HG03575 (cell line): Measurements from ENCODE around the gene VAPB.

ENCODE experiments used
- ATAC-seq: cut with Tn5 transposase; IDR thresholded peaks from one replicate; pipeline ENCODE4 v1.9.1; 2021; ENCODE audit not compliant: unreplicated experiment, insufficient number of reproducible peaks, low FRiP score; ENCODE audit errors: extremely low read depth

The VAPB gene

DNA sequence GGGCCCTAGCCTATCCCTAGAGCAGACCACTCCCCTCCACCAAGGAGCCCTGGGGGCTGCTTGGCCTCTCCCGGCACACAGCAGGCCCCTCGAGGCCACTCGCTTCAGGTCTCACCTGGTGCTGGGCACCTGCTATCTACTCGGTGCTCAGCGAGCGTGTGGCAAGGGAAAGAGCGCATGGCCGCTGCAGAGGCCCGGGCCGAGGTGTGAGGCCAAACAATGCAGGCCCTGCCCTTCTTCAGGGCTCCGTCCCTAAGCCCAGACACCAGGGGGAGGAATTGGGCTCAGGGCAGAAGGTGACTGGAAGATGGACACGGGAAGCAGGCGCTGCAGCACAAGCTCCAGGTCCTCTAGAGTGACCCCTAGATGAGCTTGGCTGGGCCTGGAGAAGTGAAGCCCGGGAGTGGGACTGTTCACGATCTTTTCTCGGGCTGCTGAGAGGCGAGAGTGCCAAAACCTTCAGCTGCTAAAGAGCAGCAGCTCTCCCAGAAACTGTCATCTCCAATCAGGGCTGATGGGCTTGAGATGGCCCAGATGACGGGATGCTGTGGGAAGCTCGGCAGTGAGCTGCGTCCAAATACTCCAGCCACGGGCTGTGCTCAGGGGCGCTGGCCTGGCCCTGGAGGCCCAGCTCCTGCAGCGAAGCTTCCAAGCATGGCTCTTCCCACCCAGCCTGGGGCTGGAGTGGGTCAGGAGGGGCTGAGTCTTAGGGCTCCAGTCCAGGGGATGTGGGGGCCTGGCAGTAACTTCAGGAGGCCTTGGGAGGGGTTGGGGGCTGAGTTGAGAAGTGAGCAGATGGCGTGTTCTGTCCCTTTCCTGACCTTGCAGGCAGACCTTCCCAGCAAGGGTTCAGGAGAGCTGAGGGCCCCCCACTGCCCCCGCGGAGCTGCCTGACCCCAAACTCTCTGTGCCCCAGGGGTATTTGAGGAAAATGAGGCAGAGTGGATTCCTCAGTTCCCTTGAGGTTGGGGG is 82.5 kb downstream of the VAPB start:
- ATAC-seq: no peak

DNA sequence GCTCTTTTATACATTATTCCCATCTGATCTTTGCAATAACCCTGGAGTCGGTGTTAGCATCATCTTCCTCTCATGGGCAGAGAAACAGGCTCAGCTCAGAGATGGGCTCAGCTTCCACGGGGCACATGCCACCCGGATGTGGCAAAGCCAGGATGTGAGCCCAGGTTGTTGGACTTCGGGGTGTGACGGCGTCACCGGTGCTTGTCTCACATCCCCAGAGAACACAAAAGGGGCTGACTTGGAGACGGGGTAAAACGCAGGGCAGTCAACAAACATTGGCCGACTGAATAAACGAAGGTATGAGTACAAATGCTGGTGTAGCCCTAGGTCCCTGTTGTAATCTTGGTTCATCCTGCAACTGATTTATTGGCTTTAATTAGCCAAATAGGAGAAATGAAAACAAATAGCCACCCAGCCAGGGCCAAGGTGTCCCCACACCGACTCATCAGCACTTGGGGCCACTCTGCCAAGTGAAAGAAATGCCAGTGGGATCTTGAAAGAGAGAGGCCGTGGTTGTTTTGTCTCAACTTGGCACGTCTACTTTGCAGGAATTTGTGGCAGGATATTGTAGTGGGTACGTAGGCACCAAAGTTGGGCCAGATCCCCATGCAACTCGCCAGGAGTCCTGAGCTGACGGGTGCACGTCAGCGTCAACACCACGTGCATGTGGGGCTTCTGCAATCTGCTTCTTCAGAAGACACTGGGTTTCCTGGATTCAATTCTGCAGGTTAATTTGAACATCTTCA is 83.4 kb downstream of the VAPB start:
- ATAC-seq: no peak

DNA sequence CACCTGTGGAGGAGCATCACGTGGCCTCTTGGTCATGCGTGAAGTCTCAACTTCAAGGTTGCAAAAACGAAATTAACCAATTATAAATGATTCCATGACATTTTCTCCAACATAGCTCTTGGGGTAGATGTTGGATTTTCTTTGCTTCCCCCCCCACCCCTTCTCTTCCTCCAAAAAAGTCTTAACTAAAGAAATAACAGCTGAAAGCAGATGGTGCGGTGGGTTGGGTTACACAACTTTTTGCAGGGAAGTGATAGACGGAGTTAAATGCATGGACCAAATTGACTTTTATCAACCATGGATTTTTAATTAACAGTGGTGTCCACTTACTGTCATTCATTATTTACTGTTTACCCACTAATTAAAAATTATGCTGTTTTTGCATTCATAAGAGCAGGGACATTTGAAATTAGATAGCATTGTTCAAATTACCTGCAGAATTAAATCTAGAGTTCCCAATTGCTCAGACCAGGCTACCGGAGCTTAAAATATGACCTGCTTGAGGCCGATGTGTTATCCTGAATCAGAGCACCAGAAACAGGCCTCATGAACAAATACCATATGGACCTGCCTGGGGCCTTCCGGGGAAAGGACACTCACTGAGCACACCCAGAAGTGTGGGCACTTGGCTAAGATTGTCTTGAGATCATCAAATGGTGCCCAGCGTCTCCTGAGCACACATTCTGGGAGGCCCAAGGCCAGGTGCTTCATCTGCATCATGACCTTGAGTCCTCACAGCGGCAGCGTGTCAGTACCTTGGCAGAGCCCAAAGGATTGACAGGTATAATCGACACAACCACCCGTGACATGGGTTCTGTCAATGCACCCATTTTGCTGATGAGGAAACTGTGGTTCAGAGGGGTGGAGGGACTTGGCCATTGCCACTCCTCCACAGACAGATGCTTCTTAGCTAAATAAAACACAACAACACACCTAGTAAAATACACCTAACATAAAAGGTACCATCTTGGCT is 84.7 kb downstream of the VAPB start:
- no peak for ATAC-seq

DNA sequence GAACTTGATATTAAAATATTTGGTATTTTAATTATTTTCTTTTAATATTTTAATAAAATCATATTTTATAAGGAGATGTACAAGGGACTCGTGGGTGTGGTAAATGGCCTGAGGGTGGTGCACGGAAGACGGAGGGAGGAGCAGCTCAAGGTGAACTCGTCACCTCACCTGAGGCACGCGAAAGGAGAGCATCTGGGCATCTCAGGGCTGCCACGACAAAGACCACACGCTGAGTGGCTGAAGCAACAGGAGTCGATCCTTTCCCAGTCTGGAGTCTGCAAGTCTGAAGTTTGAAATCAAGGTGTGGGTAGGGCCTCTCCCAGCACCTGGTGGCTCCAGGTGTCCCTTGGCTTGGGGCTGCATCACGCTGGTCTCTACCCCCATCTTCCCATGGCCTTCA is 86.4 kb downstream of the VAPB start:
- ATAC-seq: no peak

DNA sequence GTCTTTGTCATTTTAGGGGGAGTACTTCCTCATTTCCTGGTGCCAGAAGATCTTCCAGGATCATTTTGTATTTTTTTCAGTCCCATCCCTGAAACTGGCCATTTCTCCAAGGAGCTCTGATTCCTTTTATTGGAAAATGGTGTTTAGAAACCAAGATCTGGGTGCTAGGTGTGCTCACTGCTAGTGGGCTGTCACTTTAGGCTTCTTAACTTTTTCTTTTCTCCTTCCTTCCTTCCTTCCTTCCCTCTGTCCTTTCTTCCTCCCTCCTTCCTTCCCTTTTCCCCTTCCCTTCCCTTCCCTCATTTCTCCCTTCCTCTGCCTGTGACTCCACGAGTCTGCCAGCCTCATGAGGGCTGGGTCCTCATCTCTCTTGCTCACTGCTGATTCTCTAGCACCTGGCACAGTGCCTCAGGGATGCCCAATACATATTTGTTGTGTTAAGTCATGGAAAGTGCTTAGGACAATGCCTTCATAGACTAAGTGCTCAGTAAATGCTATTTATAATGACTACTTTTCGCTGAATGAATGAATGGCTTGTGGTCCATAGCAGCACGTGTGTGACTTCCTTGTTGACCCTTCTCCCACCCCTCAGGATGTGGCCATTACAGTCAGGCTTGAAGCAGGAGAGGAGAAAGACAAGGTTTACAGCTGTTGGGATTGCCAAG is 89.2 kb downstream of the VAPB start:
- no peak for ATAC-seq

DNA sequence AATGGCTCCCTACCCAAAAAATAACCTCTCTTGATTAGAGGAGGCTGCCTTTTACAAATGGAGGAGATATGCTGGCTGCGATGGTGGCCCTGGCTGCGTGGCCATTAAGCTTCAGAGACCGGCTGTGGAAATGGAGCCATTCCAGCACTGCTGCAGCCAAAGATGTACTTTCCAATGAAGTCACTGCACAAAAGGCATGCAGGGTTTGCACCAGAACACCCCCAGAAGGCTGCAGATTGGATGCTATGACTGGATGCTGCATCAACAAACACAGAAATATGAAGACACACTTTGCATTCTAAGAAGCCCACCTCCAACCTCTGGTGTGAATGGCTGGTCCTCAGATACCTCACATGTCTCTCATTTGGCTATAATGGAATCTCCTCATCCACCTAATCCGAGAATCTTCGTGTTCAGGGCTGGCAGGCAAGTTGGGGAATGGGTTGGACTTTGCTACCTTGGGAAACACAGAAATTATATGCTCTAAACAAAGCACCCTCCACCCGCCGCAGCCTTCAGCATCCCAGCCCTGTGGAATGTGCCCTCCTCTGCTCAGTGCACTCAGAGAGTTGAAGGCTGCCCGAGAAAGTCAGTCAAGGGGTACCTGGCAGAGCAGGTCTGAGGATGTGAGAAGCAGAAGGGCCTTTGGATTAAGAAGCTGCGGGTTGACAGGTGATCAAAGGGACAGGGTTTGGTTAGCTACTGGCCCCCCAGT is 90.9 kb downstream of the VAPB start:
- ATAC-seq: no peak

DNA sequence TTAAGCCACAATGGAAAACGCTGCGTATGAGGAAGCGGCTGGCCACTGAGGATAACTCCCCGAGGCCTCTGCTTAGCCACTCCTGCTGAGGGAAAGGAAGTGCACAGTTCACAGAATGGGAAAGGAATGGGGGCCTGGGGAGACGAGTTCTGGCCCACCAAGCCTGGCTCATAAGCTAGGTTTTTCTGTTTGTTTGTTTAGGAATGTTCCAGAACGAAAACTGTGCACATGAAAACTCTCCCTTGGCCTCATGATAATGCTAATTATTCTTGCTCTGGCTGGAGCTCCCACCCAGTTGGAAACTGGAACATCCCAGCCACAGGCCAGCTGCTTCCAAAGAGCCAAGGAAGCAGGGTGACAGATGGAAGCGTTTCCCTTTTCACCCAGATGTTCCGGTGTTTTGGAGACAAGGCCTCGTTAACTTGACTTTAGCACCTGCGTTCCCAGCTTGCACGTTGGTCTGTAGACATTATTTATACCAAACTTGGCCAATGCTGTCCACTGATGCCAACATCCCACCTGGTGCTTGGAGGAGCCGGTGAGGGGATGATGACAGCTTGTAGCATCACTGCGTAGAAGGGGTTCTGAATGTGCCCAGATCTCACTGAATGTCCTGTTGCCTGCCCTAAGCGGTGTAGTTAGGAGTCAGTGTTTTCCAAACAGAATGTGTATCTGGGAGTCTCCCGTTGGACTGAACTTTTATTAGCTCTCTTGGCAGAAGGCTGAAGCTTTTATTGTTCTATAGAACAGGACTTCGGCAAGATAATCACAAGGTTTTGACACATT is 91.7 kb downstream of the VAPB start:
- no peak for ATAC-seq

DNA sequence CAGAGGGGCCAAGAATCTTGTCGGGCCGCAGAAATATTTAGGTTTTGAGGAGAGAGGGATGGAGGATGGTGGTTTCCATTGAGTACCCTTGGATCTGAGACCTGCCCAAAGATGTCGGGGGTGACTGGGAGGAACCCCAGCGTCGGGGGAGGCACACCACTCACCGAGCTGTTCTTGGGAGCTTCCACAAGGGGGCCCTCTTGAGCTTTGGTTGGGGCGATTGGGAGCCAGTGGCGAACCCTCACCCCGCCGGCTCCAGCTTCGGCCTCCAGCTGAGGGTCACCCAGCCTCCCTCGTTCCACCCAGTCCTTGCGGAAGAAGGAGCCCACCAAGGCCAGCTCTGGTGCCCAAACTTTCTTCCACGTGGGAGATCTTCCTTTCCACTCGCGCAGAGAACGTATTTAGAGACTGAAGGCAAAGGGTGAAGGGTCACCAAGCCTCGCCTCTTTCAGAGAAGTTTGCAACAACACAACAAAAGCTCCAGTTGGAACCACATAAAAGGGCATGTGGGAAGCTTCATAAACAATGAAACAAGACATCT is 92.5 kb downstream of the VAPB start:
- ATAC-seq: no peak

DNA sequence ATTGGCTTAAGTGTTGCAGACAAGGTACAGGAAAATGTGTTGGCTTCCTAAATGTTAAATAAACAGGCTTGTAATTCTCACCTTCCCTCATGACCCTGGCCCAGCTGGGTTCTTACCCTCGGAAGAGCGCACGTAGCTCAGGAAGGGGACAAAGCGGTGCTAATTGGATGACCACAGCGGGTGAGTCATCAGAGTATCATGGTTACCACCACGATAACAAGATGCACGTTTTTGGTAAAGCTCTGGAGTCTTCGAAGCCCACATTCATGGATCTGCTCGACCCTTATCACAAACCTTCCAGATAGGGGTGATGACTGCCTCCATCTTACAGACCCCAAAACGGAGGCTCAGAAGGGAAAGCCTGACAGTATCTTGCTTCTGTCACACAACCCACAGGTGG is 93.4 kb downstream of the VAPB start:
- ATAC-seq: no peak

DNA sequence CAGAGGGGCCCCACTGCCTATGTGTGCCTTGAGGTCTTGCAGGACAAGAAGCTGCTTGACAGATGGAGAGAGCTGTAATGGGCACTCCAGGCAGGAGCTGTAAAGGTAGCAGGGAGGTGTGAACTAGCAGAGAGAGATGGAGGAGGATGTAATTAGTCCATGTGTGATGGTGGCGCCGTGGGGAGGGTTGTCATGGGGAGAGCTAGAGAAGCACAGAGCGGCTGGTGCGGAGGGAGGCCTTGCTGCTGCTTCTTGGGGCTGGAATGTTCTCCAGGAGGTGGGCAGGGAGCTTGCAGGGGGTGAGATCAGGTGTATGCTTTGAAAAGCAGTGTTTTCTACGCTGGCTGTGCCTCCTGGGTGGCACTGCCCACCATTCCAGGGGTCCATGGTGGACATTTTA is 94.0 kb downstream of the VAPB start:
- ATAC-seq: no peak

DNA sequence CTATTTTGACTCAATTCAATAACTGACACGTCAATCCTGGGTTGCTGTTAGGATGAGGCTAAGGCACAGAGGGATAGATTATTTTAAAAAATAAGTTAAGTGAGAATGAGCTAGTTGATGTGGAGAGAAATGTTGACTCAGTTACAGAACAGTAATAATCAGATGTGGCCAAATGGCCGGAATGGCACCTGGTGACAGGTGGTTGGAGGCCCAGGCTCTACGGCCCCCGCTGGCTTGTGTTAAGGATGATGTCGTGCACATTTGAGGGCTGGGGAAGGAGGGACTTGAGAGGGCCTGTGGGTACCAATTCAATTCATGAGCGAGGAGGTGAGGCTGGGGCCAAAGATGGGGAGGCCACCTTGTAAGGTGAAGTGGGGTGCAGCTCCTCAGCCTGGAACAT is 94.4 kb downstream of the VAPB start:
- ATAC-seq: no peak

DNA sequence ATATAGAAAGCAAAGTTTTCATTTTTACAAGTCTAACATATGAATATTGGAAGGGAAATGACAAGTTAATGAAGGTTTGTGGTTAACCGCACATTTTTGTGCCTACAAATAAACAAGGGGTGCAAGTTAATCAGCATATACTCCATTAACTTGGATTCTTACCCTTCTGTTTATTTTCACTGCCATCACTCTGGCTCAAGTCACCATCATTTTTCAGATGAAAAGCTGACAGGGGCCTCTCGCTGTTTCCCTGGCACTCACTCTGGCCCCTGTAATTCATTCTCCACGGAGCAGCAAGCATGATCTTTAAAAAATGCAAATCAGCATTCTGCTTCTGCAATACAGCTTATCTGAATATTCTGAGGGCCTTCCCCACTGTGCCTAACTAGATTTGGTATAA is 96.4 kb downstream of the VAPB start:
- no peak for ATAC-seq

DNA sequence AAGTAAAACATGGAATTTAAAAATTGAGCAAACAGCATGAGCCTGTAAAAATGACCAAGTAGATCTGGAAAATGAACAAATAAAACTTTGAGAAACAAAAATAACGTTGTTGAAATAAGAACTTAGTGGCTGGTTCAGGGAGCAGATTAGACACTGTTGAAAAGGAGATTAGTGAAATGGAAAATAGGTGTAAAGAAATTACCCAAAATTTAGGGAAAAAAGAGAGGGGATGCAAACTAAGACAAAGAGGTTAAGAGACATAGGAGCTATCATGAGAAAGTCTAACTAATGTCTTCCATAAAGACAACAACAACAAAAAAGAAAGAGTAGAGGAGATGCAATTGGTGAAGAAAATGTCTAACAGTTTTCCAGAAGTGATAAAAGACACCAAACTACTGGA is 97.2 kb downstream of the VAPB start:
- no peak for ATAC-seq

DNA sequence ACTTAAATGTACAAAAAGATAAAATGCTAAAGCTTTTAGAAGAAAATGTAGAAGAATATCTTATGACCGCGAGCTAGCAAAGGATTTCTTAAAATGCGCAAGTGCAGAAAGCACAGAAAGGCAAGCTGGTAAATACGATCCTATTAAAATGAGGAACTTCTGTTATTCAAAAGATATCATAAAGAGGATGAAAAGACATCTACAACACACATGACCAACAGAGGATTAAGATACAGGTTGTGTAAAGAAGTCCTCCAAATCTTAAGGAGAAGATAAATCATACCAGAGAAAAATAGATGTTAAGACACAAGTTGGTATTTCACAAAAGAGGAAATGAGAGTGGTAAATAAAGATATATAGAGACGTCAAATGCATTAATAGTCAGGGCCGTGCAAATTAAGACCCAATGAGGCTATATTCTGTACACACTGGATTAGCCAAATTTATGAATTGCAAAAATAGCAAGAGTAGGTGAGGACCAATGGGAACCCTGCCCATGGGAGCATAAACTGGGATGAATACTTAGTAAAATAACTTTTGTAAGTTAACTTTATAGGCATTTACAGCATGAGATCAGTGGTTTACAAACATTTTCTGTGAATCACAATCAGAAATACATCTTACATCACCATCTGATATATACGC is 103.2 kb downstream of the VAPB start:
- ATAC-seq: no peak

DNA sequence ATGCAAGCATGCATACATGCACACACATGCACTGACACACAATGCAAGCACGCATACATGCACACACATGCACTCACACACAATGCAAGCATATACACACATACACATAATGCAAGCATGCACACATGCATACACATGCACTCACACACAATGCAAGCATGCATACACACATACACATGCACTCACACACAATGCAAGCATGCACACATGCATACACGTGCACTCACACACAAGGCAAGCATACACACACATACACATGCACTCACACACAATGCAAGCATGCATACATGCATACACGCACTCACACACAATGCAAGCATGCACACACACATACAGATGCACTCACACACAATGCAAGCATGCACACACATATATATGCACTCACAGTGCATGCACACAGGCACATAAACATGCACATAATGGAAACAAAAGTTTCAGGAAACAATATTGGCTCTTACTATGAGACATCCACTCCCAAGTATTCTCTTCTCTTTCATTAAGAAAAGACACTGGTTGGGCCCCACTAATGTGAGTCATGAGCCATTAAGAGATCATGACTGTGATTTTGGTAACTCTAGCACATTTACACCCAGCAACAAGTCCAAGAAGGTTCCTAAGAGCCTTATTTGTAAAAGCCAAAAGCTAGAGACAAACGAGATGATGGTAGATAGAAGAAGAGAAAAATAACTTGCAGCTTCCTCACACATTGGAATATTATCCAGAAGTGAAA is 103.9 kb downstream of the VAPB start:
- ATAC-seq: no peak
